K562 (cell line): ENCODE measurements around the gene SESN2. TPM values are rescaled to one million over a fixed set of nuclear protein-coding genes. Genes with fewer than 3 reads are reported as not detected.

Source experiments
- DIDO1 ChIP-seq: fragments of 450-650 bp; IDR thresholded peaks from 2 replicates; pipeline ENCODE4 v1.6.1; 2016; ENCODE audit warnings: low read depth, missing biosample characterization, missing genetic modification characterization
- ERF ChIP-seq: fragments of 450-650 bp; formaldehyde crosslinking; IDR thresholded peaks from 2 replicates; pipeline ENCODE4 v1.4.0; 2020; ENCODE audit warnings: mild to moderate bottlenecking, mixed read lengths
- NCOA2 ChIP-seq, 2 experiments: fragments of 450-650 bp; IDR thresholded peaks; 2 replicates each; pipeline ENCODE4 v1.6.1; 2018; ENCODE audit warnings: mild to moderate bottlenecking in 2 of 2, moderate library complexity in 1 of 2; ENCODE audit not compliant: partially characterized antibody in 2 of 2
- SIN3B ChIP-seq: fragments of 450-650 bp; IDR thresholded peaks from 2 replicates; pipeline ENCODE4 v1.6.1; 2017; ENCODE audit warnings: low read depth, mild to moderate bottlenecking, moderate library complexity
- SP2 ChIP-seq: IDR thresholded peaks from 2 replicates; pipeline ENCODE4 v1.6.1; 2011; ENCODE audit warnings: mild to moderate bottlenecking, low read depth, low read length, moderate library complexity; ENCODE audit not compliant: poor library complexity, severe bottlenecking; ENCODE audit errors: extremely low read depth
- ZNF592 ChIP-seq: fragments of 450-650 bp; IDR thresholded peaks from 2 replicates; pipeline ENCODE4 v1.6.1; 2017; ENCODE audit warnings: antibody characterized with exemption, mild to moderate bottlenecking
- polyA plus RNA-seq, 8 experiments: library from polyadenylated mRNA; depleted of rRNA in 4 of 8; stranded (reverse) in 5 of 8; unstranded in 3 of 8; fragments of >200 nt; fragmentation: Nextera tagmentation in 2 of 8; fragmentation: Illumina TruSeq in 1 of 8; extraction: Ambion mirVana in 2 of 8; extraction: Trizol in 1 of 8; gene quantifications; 2 replicates each; pipeline versions ENCODE4 v1.2.1 to v1.2.3, GENCODE V29; 2011 to 2014; ENCODE audit warnings: inconsistent platforms in 1 of 8, missing spikeins in 1 of 8
- total RNA-seq, 7 experiments: library from RNA; depleted of rRNA in 6 of 7; stranded (reverse); fragments of >200 nt in 6 of 7; fragmentation: Illumina TruSeq in 2 of 7; extraction: Trizol in 2 of 7; gene quantifications; 2 replicates each; pipeline versions ENCODE4 v1.2.1 to v1.2.3, GENCODE V29; 2011 to 2021; ENCODE audit warnings: low replicate concordance in 1 of 7
- TF ChIP-seq, protein P1 (sequence below): sonication (generic); formaldehyde crosslinking; IDR thresholded peaks from 2 replicates; pipeline ENCODE4 v1.8.0; 2022; ENCODE audit warnings: mild to moderate bottlenecking, missing genetic modification reagents

The SESN2 gene
- total and polyA plus RNA-seq, 9 of the 15 experiments (the other 6 are each of a cell fraction or from before 2014, with no cell fraction given) = 3.7 to 71.3 (median 16.8) TPM

DNA sequence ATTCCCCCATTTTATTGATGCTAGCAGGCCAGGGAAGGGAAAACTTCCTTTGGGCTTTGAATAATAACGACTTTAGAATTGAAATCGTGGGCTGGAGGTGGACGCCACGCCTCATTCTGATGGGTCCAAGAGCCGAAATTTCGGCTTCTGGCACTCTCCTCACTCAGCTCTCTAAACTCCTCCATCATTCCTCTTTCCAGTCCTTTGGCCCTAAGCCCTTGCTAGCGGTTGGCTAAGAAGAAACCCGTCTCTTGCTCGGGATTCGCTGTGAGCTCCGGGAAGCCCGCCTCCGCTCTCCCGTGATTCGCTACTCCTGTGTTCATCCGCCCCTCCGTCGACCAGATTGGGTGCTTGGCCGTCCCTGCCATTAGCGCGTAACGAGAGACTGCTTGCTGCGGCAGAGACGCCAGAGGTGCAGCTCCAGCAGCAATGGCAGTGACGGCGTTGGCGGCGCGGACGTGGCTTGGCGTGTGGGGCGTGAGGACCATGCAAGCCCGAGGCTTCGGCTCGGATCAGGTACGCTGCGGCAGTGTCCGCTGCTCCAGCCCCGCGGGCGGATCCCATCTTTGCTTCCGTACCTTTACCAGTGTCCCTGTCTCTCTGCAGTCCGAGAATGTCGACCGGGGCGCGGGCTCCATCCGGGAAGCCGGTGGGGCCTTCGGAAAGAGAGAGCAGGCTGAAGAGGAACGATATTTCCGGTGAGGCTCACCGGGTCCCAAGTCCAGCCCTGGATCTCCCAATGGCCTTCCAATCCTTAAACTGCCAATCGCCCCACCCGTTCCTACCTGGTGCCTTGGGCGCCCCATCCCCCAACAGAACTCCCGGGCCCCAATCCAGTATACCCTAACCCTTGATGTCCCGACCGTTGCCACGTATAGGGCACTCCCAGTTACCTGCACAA lies 23.3 kb upstream of the SESN2 start, which contains the start of gene ATP5IF1 (continued):
- TF ChIP-seq SIN3B (peak; percentile 46; the same call in 1 of the 2 replicates), DIDO1 (0 out of 2 replicates have a peak, but pooled peaks have one; percentile 31), ZNF592 (0 out of 2 replicates have a peak, but pooled peaks have one; percentile 5), ERF (CRISPR knock-in tag) (no peak), SP2 (peak; percentile 86), NCOA2 (IDR thresholded peaks at IDR 0.05; ENCODE audit: partially characterized antibody in 2 of 2) (no peak)
- TF ChIP-seq, protein P1, sequence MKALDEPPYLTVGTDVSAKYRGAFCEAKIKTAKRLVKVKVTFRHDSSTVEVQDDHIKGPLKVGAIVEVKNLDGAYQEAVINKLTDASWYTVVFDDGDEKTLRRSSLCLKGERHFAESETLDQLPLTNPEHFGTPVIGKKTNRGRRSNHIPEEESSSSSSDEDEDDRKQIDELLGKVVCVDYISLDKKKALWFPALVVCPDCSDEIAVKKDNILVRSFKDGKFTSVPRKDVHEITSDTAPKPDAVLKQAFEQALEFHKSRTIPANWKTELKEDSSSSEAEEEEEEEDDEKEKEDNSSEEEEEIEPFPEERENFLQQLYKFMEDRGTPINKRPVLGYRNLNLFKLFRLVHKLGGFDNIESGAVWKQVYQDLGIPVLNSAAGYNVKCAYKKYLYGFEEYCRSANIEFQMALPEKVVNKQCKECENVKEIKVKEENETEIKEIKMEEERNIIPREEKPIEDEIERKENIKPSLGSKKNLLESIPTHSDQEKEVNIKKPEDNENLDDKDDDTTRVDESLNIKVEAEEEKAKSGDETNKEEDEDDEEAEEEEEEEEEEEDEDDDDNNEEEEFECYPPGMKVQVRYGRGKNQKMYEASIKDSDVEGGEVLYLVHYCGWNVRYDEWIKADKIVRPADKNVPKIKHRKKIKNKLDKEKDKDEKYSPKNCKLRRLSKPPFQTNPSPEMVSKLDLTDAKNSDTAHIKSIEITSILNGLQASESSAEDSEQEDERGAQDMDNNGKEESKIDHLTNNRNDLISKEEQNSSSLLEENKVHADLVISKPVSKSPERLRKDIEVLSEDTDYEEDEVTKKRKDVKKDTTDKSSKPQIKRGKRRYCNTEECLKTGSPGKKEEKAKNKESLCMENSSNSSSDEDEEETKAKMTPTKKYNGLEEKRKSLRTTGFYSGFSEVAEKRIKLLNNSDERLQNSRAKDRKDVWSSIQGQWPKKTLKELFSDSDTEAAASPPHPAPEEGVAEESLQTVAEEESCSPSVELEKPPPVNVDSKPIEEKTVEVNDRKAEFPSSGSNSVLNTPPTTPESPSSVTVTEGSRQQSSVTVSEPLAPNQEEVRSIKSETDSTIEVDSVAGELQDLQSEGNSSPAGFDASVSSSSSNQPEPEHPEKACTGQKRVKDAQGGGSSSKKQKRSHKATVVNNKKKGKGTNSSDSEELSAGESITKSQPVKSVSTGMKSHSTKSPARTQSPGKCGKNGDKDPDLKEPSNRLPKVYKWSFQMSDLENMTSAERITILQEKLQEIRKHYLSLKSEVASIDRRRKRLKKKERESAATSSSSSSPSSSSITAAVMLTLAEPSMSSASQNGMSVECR (CRISPR knock-in tag) = peak; percentile 67; the same call in 1 of the 2 replicates
